GM12891 (cell line): Measurements from ENCODE around the gene NFU1.

Experiments used
- POLR2A ChIP-seq: IDR thresholded peaks from 2 replicates; pipeline ENCODE4 v1.6.1; 2011; ENCODE audit warnings: low read depth, low read length, control low read depth
- POLR2AphosphoS5 ChIP-seq: IDR thresholded peaks from 2 replicates; pipeline ENCODE4 v1.6.1; 2011; ENCODE audit warnings: low read depth, low read length, control low read depth
- SPI1 ChIP-seq: IDR thresholded peaks from 2 replicates; pipeline ENCODE4 v1.6.1; 2011; ENCODE audit warnings: low read depth, low read length, control low read depth
- TAF1 ChIP-seq: IDR thresholded peaks from 2 replicates; pipeline ENCODE4 v1.6.1; 2011; ENCODE audit warnings: low read depth, low read length, control low read depth

DNA sequence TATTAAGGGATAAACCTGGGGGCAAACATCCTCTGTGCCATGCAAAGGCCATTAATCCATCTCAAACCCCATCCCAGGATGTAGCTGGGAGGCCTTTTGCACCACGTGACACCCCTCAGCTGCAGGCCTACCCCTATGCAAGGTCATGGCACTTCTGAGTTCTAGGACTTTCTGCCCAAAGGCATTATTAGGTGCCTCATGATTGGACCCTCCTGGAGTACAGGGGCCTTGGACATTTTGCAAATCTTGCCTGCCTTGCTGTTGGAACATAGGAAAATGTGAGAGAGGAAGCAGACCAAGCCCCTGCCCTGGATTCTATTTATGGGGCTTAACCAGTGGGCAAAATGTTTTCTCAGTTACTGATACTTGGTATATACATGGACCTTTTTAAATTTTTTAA is 44.2 kb upstream of the NFU1 start:
- TF ChIP-seq POLR2A: no peak
- TF ChIP-seq POLR2AphosphoS5: no peak
- no peak for TF ChIP-seq SPI1
- no peak for TF ChIP-seq TAF1
